Left ventricle myocardium inferior (tissue), 1 donor: ENCODE data around the gene PRR5L. TPM values are rescaled to one million over a fixed set of nuclear protein-coding genes. Genes with fewer than 3 reads are reported as not detected.

Experiments used
- DNase-seq: peaks from one replicate; pipeline ENCODE4 v3.0.0-alpha.2; 2020
- H3K27ac ChIP-seq: fragments of 200-600 bp; replicated peaks from 2 replicates; pipeline ENCODE4 v1.8.0; 2021
- H3K27me3 ChIP-seq: fragments of 200-600 bp; 2 replicates; pipeline ENCODE4 v1.8.0; 2021; ENCODE audit warnings: low read depth
- H3K36me3 ChIP-seq: fragments of 200-600 bp; 2 replicates; pipeline ENCODE4 v1.8.0; 2021
- H3K4me1 ChIP-seq: fragments of 200-600 bp; 2 replicates; pipeline ENCODE4 v1.8.0; 2021
- H3K4me3 ChIP-seq: fragments of 200-600 bp; 2 replicates; pipeline ENCODE4 v1.8.0; 2021; ENCODE audit warnings: mild to moderate bottlenecking, moderate library complexity
- H3K9me3 ChIP-seq: fragments of 200-600 bp; replicated peaks from 2 replicates; pipeline ENCODE4 v1.8.0; 2021
- CTCF ChIP-seq: fragments of 200-600 bp; IDR thresholded peaks from 2 replicates; pipeline ENCODE4 v1.8.0; 2021; ENCODE audit warnings: antibody characterized with exemption, mild to moderate bottlenecking, borderline replicate concordance
- intact Hi-C: fragments of 100-400 bp; cut with micrococcal nuclease; formaldehyde crosslinking; loops from one replicate; pipeline ENCODE4 v1.11.0; 2022
- total RNA-seq: library from RNA; stranded (reverse); fragmentation: NEBNext Ultra II Directional; extraction: Animal tissue kit (Norgen Biotek cat#: 25700); gene quantifications from one replicate; pipeline ENCODE4 v1.2.1, GENCODE V29; 2021
- donor health status: DM: no; HTN: yes; CAD: no; lungs with severe emphysema.

PRR5L gene
- total RNA-seq, 1 donor from 2014 or later = 1.3 TPM

DNA sequence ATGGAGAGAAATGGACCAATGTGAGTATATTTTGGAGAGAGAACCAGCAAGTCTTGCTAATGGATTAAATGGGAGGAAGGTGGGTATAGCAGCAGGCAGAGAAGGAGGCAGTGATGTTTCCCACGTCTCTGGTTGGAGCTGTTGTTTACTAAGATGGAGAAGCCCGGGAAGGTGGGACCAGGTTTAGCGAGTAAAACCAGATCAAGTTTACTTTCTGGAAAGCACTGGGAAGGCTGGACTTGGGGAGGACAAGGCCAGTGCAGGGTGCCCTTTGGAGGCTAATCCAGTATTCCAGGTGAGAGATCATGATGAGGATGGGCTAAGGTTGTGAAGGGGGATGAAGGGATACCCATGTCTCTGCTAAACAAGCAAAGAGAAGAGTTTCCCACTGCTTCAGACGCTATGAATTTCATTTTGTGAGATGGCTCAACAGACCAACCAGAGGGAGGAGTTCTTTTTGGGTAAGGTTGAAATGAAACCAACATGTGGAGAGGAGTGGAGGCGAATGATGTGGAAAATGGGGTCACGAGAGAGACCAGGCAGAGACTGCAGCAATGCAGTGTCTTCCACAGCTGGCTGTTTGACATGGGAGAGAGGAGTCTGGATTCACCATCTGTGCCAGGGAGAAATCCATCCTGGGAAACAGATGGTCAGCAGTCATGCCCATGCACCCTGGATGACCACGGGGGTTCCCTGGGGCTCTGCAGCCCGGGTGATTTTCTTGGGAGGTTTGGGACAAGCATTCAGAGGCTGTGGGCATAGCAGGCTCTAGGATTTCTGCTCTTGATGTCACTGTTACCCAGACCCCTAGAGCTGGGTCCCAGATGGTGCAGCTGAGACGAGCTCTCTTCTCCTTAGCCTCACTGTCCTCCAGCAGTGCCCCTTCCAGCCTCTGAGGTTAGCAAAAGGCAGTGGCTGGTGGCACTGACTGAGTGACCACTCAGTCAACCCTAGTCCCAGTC lies 31.8 kb upstream of the PRR5L start:
- TF ChIP-seq CTCF = no peak

GRCh38 chr11:36264973-36265344 lies 31.1 kb upstream of the PRR5L start:
- no peaks in the 10 kb centered on the region for H3K9me3 ChIP-seq
- no peak for DNase-seq
- no peak overlapping the region for H3K4me3 ChIP-seq
- H3K36me3 ChIP-seq = no peaks in the 10 kb centered on the region
- H3K4me1 ChIP-seq = no peaks in the 10 kb centered on the region
- TF ChIP-seq CTCF = no peak
- intact Hi-C loops = no loop called here
- H3K27ac ChIP-seq = no peak overlapping the region
- H3K27me3 ChIP-seq = peaks cover 34% of the 10 kb centered on the region

More for the DNA sequence above, 31.8 kb upstream of the PRR5L start:
- H3K27ac ChIP-seq = no peak overlapping the region
- H3K9me3 ChIP-seq = no peaks in the 10 kb centered on the region
- intact Hi-C loops = no loop called here
- peaks cover 38% of the 10 kb centered on the region for H3K27me3 ChIP-seq
- H3K4me3 ChIP-seq = no peak overlapping the region
- no peaks in the 10 kb centered on the region for H3K36me3 ChIP-seq
- H3K4me1 ChIP-seq = peaks cover under 1% of the 10 kb centered on the region
- no peak for DNase-seq

DNA sequence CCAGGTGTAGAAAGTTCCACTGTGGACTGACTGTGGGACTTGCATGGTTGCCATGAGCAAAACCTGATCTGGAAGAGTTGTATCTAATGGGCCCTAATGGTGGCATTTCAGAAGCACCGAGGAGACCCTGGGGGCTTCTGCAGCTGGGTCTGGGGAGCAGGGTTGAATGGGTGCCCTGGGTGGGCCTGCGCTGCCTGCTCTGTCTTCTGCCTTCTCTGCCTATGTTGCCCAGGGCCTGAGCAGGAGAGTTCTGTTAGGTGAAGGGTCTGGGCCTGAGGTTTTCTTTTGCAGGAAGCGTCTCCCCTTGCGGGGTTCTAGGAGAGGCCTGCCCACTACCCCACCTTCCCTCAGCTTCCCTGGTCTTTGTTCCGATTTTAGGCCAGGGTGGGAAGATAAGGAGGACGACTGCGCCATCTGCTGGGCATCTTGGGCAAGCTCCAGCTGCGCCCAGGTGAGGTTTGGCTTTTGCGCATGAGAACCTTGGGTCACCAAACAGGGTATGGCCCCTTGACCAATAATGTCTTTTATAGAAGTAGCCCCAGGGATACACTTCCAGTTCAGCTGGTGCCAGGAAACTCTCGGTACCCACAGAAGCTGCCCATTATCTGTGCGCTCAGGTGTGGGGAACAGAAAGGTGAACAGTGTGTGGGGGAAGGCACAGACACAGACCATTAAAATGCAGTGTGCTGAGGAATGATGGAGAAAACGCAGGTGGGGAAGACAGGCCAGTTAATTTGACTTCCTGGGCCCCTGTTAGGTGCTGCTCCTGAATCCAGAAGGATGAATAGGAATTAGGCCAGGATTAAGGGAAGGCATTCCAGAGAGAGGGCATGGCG lies 30.1 kb upstream of the PRR5L start:
- Histone ChIP-seq H3K27me3 (peaks cover 23% of the 10 kb centered on the region), H3K4me3 (no peak overlapping the region), H3K9me3 (no peaks in the 10 kb centered on the region), H3K27ac (no peak overlapping the region), H3K4me1 (no peaks in the 10 kb centered on the region), H3K36me3 (peaks cover 7% of the 10 kb centered on the region)
- peak; percentile 83 for TF ChIP-seq CTCF
- intact Hi-C loops = no loop called here
- peak; percentile 36 for DNase-seq

GRCh38 chr11:36266767-36267166 lies 29.3 kb upstream of the PRR5L start:
- no peak for TF ChIP-seq CTCF
- Histone ChIP-seq H3K36me3 (peaks cover 12% of the 10 kb centered on the region), H3K27ac (no peak overlapping the region), H3K4me3 (no peak overlapping the region), H3K4me1 (no peaks in the 10 kb centered on the region), H3K27me3 (peaks cover 16% of the 10 kb centered on the region), H3K9me3 (no peaks in the 10 kb centered on the region)
- no peak for DNase-seq
- intact Hi-C loops = no loop called here

DNA sequence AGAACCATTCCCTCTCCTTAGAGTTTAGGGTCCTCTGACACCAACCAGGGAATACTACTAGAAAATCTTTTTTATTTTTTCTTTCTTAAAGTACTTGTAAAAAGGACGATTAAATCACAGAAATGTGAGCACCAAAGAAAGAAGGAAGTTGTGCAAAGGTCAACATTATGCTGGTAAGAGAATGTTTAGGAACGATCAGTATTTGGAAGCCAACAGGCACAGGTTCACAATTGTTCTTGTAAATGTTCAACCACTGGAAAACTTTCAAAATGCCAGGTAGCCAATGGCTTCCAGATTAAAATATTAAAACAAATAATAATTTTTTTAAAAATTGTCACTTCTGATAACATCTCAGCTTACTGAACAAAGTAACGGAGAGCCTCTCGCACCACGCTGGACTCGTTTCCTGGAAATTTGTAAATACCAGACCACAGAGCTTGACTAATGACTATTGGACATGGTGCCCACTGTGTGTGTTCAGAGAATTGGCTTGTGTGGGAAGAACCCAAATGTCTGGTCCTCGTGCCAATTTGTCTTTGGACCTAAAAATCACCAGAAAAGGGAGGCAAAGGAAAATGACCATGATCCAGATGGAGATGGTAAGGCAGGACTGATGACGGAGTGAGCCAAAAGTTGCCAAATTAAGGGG lies 27.6 kb upstream of the PRR5L start:
- no peak for DNase-seq
- peaks cover 29% of the 10 kb centered on the region for H3K36me3 ChIP-seq
- TF ChIP-seq CTCF = no peak
- H3K9me3 ChIP-seq = peaks cover 13% of the 10 kb centered on the region
- no peak overlapping the region for H3K27ac ChIP-seq
- intact Hi-C loops = no loop called here
- no peaks in the 10 kb centered on the region for H3K4me1 ChIP-seq
- no peak overlapping the region for H3K4me3 ChIP-seq
- H3K27me3 ChIP-seq = peaks cover under 1% of the 10 kb centered on the region
